Spleen (tissue), 13 donors: Measurements from ENCODE around the gene MEIS3. TPM values are rescaled to one million over a fixed set of nuclear protein-coding genes. Genes with fewer than 3 reads are reported as not detected.

Source experiments
- DNase-seq: peaks from one replicate; pipeline ENCODE4 v3.0.0-alpha.2; 2020
- H3K27ac ChIP-seq, 8 donors: fragments of 200-600 bp; sonication (generic) in 7 of 8; 1 replicate in 4 of 8; 2 replicates in 4 of 8; pipeline versions ENCODE4 v1.5.0 to v1.8.0; 2016 to 2021; ENCODE audit warnings: inconsistent platforms in 4 of 8, mild to moderate bottlenecking in 4 of 8, moderate library complexity in 1 of 8
- H3K27me3 ChIP-seq, 7 donors: fragments of 200-600 bp; sonication (generic) in 6 of 7; replicated peaks in 1 of 7; 1 replicate in 4 of 7; 2 replicates in 3 of 7; pipeline versions ENCODE4 v1.5.0 to v1.8.0; 2016 to 2021; ENCODE audit warnings: inconsistent platforms in 3 of 7, mild to moderate bottlenecking in 1 of 7
- H3K36me3 ChIP-seq, 6 donors: fragments of 200-600 bp; sonication (generic) in 5 of 6; 1 replicate in 4 of 6; 2 replicates in 2 of 6; pipeline versions ENCODE4 v1.5.0 to v1.8.0; 2016 to 2021; ENCODE audit warnings: inconsistent platforms in 2 of 6
- H3K4me1 ChIP-seq, 6 donors: fragments of 200-600 bp; sonication (generic) in 5 of 6; 1 replicate in 3 of 6; 2 replicates in 3 of 6; pipeline versions ENCODE4 v1.5.0 to v1.8.0; 2016 to 2021; ENCODE audit warnings: inconsistent platforms in 3 of 6
- H3K4me3 ChIP-seq, 8 donors: fragments of 200-600 bp; sonication (generic) in 7 of 8; 1 replicate in 4 of 8; 2 replicates in 4 of 8; pipeline versions ENCODE4 v1.5.0 to v1.8.0; 2016 to 2021; ENCODE audit warnings: inconsistent platforms in 4 of 8, mild to moderate bottlenecking in 4 of 8, moderate library complexity in 2 of 8
- H3K9me3 ChIP-seq, 8 donors: fragments of 200-600 bp; sonication (generic) in 7 of 8; 1 replicate in 4 of 8; 2 replicates in 4 of 8; pipeline versions ENCODE4 v1.5.0 to v1.8.0; 2016 to 2021; ENCODE audit warnings: inconsistent platforms in 4 of 8
- CTCF ChIP-seq, 11 experiments: fragments of 200-600 bp in 7 of 11; fragments of 450-650 bp in 4 of 11; sonication (generic) in 4 of 11; IDR thresholded peaks in 8 of 11; conservative IDR thresholded peaks in 3 of 11; 1 replicate in 7 of 11; 2 replicates in 4 of 11; pipeline versions ENCODE4 v1.4.0 to v1.8.0; 2016 to 2021; ENCODE audit warnings: antibody characterized with exemption in 11 of 11, inconsistent platforms in 4 of 11, mild to moderate bottlenecking in 1 of 11
- POLR2A ChIP-seq, 3 donors: fragments of 450-650 bp; IDR thresholded peaks; one replicate each; pipeline ENCODE4 v1.5.1; 2017; ENCODE audit warnings: antibody characterized with exemption in 3 of 3, mild to moderate bottlenecking in 1 of 3
- POLR2AphosphoS5 ChIP-seq, 3 donors: sonication (generic); formaldehyde crosslinking; IDR thresholded peaks; one replicate each; pipeline ENCODE4 v1.5.1; 2017; ENCODE audit warnings: antibody characterized with exemption in 3 of 3
- WGBS, 5 donors: extraction: QIAGEN DNeasy Blood & Tissue Kit in 3 of 5; methylation state at CpG; one replicate each; pipeline versions ENCODE4 v1.1.5 to v1.1.7; 2013 to 2018; 5-methylcytosine and 5-hydroxymethylcytosine counted together
- intact Hi-C: fragments of 100-400 bp; cut with DNase I; formaldehyde crosslinking; loops from one replicate; pipeline ENCODE4 v1.15.0; 2023; ENCODE audit warnings: low total_unique reads
- long read RNA-seq, 2 donors: transcript quantifications; one replicate each; lab custom pipeline, GENCODE V29; 2026
- polyA plus RNA-seq, 3 donors: library from polyadenylated mRNA; stranded (reverse); fragments of 200-250 nt; gene quantifications; one replicate each; pipeline ENCODE4 v1.2.1, GENCODE V29; 2013
- total RNA-seq, 7 donors: library from RNA; depleted of rRNA in 3 of 7; stranded (reverse); fragments of >200 nt in 3 of 7; fragmentation: NEBNext Ultra II Directional in 4 of 7; extraction: Animal tissue kit (Norgen Biotek cat#: 25700) in 4 of 7; gene quantifications; one replicate each; pipeline versions ENCODE4 v1.1.0 to v1.2.1, GENCODE V29; 2016 to 2021
- donor health status: healthy with polysubstance abuse.
- donor health status: DM: no; HTN: no; CAD: no; lungs with moderate emphysema.
- donor health status: DM: no; HTN: no; CAD: no.
- donor health status: Bipolar disorder and iron deficiency.
- donor health status: healthy.
- donor health status: DM: no; HTN: no; CAD: no.
- donor health status: DM: yes; HTN: yes; CAD: no.

MEIS3 gene
- total RNA-seq, result 10 to 100 TPM in 1 of 7 donors, 1 to 10 TPM in 6; 4.3 to 10.4 (median 8.1) TPM
- polyA plus RNA-seq, result 1 to 10 TPM; 5.0 to 6.7 (median 6.2) TPM
- long read RNA-seq, donor 1, partial matches to known transcripts, result 0 of 4 reads
- long read RNA-seq, donor 1, other reads (novel, unspliced or antisense), result 0 of 4 reads
- long read RNA-seq, donor 2, partial matches to known transcripts, result 0 of 1 reads
- long read RNA-seq, donor 2, other reads (novel, unspliced or antisense), result 0 of 1 reads

- 2% methylated on average over 22 to 70 of the region's 70 CpGs for WGBS, 5 donors
- H3K4me3 ChIP-seq, result peak within 1 kb of the TSS in 6 of 8 donors; percentile 14 to 63 (median 36)
- H3K4me1 ChIP-seq, result peaks cover 0 to 48% (median 14%) of the 10 kb centered on the region in 6 donors
- DNase-seq, result no peak
- H3K27ac ChIP-seq, result no peak within 1 kb of the TSS
- intact Hi-C loops, result no loop called here
- TF ChIP-seq POLR2AphosphoS5 (IDR thresholded peaks at IDR 0.05) (no peak), CTCF (IDR thresholded peaks at IDR 0.05 in 8 of 11, conservative IDR thresholded peaks at IDR 0.05 in 3 of 11) (no peak), POLR2A (IDR thresholded peaks at IDR 0.05) (no peak)
- no peaks in the 10 kb centered on the region for H3K9me3 ChIP-seq
- peaks cover 0 to 3% (median 0%) of the 10 kb centered on the region in 6 donors for H3K36me3 ChIP-seq
- peaks cover 4 to 100% (median 78%) of the 10 kb centered on the region in 7 donors for H3K27me3 ChIP-seq
These were observed at the start of gene MEIS3 for GRCh38 chr19:47419030-47419783. Gene MEIS3, minus strand, starts transcription at chr19:47419527. Its CDS starts 446 bp downstream, at chr19:47419081.

DNA sequence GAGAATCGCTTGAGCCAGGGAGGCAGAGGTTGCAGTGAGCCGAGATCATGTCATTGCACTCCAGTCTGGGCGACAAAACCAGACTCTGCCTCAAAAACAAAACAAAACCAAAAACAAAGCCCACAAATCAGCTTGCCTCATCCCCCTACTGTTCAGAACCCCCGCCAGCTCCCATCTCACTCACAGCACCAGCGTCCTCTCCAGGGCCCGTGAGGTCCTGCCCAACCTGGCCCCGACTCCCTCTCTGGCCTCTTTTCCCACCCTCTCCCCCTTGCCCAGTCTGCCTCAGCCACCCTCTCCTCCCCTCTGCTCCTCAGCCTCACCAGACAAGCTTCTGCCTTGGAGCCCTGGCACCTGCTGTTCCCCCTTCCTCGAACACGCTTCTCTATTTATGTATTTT, 48.6 kb upstream of the MEIS3 start:
- TF ChIP-seq POLR2A (IDR thresholded peaks at IDR 0.05) (no peak), POLR2AphosphoS5 (IDR thresholded peaks at IDR 0.05) (no peak), CTCF (IDR thresholded peaks at IDR 0.05 in 8 of 11, conservative IDR thresholded peaks at IDR 0.05 in 3 of 11) (no peak)
- Histone ChIP-seq H3K4me3 (no peak overlapping the region), H3K27me3 (peaks cover 3 to 88% (median 45%) of the 10 kb centered on the region in 7 donors), H3K36me3 (no peaks in the 10 kb centered on the region), H3K27ac (no peak overlapping the region), H3K9me3 (peaks cover 0 to 4% (median 0%) of the 10 kb centered on the region in 8 donors), H3K4me1 (peaks cover 0 to 15% (median 3%) of the 10 kb centered on the region in 6 donors)
- intact Hi-C loops, result no loop called here
- WGBS, 5 donors, result 43 to 52% (median 49%) methylated on average over 9 of the region's 9 CpGs
- no peak for DNase-seq

GRCh38 chr19:47465957-47466356, 46.6 kb upstream of the MEIS3 start:
- H3K4me3 ChIP-seq, result no peak overlapping the region
- H3K36me3 ChIP-seq, result no peaks in the 10 kb centered on the region
- DNase-seq, result no peak
- no peaks in the 10 kb centered on the region for H3K4me1 ChIP-seq
- 84 to 89% (median 88%) methylated on average over 17 to 27 of the region's 27 CpGs for WGBS, 5 donors
- TF ChIP-seq POLR2AphosphoS5 (IDR thresholded peaks at IDR 0.05) (no peak), POLR2A (IDR thresholded peaks at IDR 0.05) (no peak), CTCF (IDR thresholded peaks at IDR 0.05 in 8 of 11, conservative IDR thresholded peaks at IDR 0.05 in 3 of 11) (no peak)
- peaks cover 0 to 4% (median 0%) of the 10 kb centered on the region in 8 donors for H3K9me3 ChIP-seq
- peaks cover 0 to 88% (median 35%) of the 10 kb centered on the region in 7 donors for H3K27me3 ChIP-seq
- intact Hi-C loops, result no loop called here
- H3K27ac ChIP-seq, result no peak overlapping the region
